GM08714 (cell line): Measurements from ENCODE around the gene TK2.

Source experiments
- H3K4me3 ChIP-seq: fragments of 200-500 bp; sonication (Bioruptor generic); 2 replicates; pipeline ENCODE4 v1.5.1; 2014; ENCODE audit warnings: mild to moderate bottlenecking, low read length, inconsistent platforms
- ZNF274 ChIP-seq: IDR thresholded peaks from 2 replicates; pipeline ENCODE4 v1.6.1; 2012; ENCODE audit warnings: mild to moderate bottlenecking, low read depth, low read length

TK2 gene

DNA sequence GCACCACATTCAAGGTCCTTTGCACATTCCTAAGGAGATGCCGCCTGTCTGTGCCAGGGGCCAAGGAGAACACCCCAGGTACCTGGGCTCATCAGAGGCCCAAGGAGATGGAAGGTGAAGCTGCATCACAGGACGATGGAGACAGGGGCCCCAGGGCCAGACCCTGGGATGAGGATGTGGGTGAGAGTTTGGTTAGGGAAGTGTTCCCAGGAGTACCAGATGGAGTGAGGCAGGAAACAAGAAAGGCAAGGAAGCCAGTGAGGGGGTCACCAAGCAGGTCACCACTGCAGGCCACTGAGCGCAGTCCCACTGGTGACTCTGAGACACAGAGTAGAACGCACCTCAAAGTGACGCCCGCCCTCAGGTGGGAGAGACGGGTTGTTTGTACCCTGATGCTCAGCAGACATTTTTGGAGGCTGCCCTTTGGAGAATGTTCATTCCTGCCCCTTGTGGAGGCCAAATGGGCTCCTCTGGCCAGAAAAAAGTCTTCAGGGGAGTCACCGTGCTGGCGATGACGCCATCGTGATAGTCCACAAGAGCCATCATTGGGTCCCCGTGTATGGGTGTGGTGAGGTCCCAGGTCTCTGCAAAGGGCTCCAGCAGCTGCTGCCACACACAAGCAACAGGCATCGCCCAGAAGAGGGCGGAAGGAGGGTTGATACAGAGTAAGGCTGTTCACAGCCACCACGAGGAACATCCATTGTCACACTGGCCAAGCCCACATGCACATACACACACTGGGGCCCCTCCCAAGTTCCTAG is 65.3 kb downstream of the TK2 start:
- no peak for TF ChIP-seq ZNF274
- H3K4me3 ChIP-seq = no peak overlapping the region

DNA sequence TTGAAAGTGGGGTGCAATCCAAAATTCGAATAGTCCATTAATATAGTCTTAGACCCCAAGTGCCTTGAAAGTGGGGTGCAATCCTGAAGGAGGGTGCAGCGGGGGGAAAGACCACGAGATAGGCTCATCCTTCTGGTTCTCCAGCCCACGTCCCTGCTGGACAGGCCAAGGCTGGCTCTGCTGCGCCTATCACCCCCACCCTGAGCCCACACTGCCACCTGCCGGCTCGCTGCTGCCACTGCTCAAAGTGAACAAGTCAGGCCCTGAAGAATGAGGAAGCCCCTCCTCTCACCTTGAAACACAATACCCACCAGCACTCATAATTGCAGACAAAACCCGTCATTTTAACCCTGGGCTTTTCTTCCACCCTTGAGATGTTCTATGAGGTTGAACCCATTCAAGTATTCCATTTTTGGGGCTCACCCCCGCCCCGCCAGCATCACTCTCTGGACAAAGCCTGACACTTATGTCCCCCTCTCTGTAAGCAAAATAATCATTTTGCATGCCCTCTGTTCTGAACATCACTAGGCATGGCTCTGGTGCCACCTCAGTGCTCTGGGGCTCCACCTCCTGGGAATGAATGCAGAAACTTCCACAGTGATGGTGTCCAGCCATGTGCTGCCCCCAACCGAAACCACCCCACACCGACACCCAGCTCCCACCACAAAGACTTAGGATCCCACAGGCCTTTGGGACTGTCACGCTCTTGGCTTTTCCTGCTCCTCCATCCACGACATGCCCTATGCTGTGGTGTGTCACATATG is 66.1 kb downstream of the TK2 start:
- H3K4me3 ChIP-seq = no peak overlapping the region

DNA sequence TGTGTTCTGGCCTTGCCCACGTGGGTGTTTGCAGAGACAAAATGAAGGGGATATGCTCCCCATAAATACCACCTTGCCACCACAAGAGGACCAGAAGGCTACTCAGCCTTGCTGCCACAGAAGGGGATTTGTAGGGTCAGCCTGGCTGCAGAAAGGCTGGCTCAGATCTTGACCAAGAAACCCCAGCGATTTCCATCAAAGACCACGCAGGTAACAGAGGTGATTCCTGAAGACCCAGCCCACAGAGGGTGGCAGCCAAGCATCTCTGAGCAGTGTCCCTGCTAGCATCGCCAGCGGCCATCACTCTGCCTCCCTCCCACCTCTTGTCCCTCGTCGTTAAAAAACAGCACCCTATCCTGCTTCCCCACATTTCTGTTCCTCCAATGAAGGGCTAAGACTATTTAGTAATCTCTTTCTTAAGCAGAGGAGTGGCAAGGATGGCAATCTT is 68.0 kb downstream of the TK2 start:
- H3K4me3 ChIP-seq = no peak overlapping the region
- TF ChIP-seq ZNF274 = no peak

More for the DNA sequence above, 66.1 kb downstream of the TK2 start:
- TF ChIP-seq ZNF274 = no peak

DNA sequence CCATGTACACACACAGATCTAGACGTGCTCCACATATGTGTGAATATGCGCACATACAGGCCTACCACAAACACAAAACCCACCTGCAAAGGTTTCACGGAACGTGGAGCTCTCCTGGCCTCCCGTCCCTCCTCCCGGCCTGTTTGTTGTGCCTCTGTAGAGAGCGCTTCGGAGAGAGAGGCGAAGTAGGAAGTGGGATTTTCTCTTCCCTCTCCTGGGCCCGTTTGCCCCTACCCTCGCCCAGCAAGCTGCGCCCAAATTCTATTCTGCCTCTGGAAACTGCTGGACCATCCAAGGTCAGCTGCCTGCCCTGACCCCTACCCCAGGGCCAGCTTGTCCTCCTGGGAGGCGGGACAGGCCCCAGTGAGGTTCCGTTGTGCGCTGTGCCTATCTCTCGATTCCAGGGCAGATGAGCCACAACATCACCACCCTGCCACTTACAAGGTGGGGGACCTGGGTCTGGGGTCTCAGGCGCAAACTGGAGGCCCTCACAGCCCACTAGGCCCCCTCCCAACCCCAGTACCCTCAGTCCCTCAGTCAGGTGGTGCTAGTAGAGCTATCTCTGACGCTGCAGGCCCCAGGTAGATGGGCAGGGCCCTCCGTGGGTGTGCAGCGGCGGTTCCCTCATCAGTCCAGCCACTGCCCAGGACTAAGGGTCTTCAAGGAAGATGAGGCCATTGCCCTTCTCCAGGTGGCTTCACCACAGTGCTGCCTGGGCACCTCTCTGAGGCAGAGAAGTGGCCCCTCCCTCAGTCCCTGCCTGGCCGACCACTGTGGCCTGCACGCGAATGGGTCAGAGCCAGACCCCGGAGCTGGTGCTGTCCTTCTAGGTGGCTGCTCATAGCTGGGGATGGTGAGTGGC is 68.6 kb downstream of the TK2 start:
- no peak overlapping the region for H3K4me3 ChIP-seq
- TF ChIP-seq ZNF274 = no peak

DNA sequence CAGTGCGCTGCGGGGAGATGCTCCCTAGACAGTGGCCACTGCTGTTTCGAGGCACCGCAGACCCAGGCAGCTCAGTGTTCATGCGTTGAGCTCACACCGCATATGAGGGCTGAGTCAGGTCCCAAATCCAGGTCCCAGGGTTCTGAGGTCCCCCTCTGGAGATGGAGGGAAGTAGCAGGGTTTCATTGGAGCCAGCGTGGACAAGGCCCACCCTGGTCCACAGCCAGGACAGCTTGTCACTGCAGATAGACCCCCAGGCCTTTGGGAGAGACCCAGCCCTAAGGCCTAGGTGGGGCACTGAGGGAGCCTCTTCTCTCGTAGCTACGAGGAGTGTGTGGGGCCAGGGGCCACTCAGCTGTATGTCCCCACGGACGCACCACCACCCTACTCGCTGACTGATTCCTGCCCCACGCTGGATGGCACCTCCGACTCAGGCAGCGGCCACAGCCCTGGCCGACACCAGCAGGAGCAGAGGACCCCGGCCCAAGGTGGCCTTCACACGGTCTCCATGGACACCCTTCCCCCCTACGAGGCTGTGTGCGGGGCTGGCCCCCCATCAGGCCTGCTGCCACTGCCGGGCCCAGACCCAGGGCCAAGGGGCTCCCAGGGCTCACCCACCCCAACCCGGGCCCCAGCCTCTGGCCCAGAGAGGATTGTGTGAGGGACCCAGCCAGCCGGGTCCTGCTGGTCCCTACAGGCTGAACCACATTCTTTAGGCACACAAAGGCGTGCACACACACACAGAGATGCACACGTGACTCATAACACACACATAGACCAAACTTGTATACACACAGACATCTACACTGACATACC is 69.4 kb downstream of the TK2 start:
- no peak for TF ChIP-seq ZNF274
- H3K4me3 ChIP-seq = no peak overlapping the region

GRCh38 chr16:66479661-66480264 is 70.2 kb downstream of the TK2 start:
- H3K4me3 ChIP-seq = no peak overlapping the region
- no peak for TF ChIP-seq ZNF274

- no peak for TF ChIP-seq ZNF274
Measured at GRCh38 chr16:66478733-66479511, 71.0 kb downstream of the TK2 start.

DNA sequence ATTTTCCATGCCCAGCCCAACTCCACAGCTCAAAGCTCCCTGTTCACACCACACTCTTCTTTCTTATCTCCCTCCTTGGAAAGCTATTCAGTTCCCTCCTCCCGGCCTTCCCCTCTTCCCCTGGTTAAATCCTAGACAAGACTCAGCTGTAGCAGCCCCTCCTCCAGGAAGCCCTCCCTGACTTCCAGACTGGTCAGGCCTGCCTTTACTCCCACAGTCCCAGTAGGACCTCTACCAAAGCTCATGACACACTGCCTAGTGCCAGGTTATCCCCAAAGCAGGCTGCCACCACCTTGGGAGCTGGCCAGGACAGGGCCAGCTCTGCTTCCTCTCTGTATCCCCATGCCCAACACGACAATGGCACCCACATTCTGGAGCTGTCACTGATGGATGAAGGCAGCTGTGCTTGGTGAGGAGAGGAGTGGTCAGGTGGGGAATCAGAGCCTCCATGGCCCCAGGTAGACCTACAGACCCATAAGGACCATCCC is 72.8 kb downstream of the TK2 start:
- TF ChIP-seq ZNF274 = no peak
- no peak overlapping the region for H3K4me3 ChIP-seq

More at GRCh38 chr16:66478733-66479511, 71.0 kb downstream of the TK2 start:
- H3K4me3 ChIP-seq = no peak overlapping the region

- no peak for TF ChIP-seq ZNF274
- H3K4me3 ChIP-seq = no peak overlapping the region
Measured at GRCh38 chr16:66476328-66477027, 73.4 kb downstream of the TK2 start.

GRCh38 chr16:66475232-66475631 is 74.7 kb downstream of the TK2 start:
- no peak overlapping the region for H3K4me3 ChIP-seq
- TF ChIP-seq ZNF274 = no peak

DNA sequence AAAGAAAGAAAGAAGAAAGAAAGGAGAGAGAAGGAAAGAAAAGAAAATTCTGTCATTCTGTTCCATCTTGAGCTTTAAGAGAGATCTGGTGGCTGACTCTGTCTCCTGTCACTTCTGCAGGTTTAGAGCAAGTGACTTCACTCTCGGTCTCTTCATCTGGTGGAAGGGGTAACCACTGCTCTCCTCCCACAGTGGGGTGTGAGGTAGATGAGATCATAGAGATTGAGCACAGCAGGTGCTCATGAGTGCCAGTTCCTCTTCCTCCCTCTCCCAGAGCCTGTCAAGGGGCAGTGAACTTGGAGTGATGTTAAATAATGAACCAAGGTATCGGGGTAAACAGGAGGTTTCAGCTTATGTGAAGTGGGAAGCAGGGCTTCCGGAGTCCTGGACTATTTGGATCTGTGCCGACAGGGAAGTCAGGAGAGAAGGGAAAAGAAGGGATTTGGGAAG is 75.1 kb downstream of the TK2 start:
- no peak overlapping the region for H3K4me3 ChIP-seq
- no peak for TF ChIP-seq ZNF274

- no peak for TF ChIP-seq ZNF274
- H3K4me3 ChIP-seq = no peak overlapping the region
Measured at GRCh38 chr16:66473654-66474519, 76.0 kb downstream of the TK2 start.
